Peyer's patch (tissue), 4 donors: ENCODE measurements around the gene IFT57. TPM values are rescaled to one million over a fixed set of nuclear protein-coding genes. Genes with fewer than 3 reads are reported as not detected.

Source experiments
- DNase-seq, 3 donors: peaks; one replicate each; pipeline ENCODE4 v3.0.0-alpha.2; 2017 to 2019
- H3K27ac ChIP-seq, 4 donors: fragments of 200-600 bp; sonication (generic); one replicate each; pipeline ENCODE4 v1.5.1; 2016 to 2019
- H3K27me3 ChIP-seq, 2 donors: fragments of 200-600 bp; sonication (generic); one replicate each; pipeline ENCODE4 v1.5.1; 2019
- H3K36me3 ChIP-seq, 3 donors: fragments of 200-600 bp; sonication (generic); one replicate each; pipeline ENCODE4 v1.5.1; 2016 to 2019
- H3K4me1 ChIP-seq, 4 donors: fragments of 200-600 bp; sonication (generic); one replicate each; pipeline ENCODE4 v1.5.1; 2016 to 2019
- H3K4me3 ChIP-seq, 4 donors: fragments of 200-600 bp; sonication (generic); 1 replicate in 3 of 4; 2 replicates in 1 of 4; pipeline ENCODE4 v1.5.1; 2016 to 2019; ENCODE audit warnings: mild to moderate bottlenecking in 1 of 4
- H3K9me3 ChIP-seq, 4 donors: fragments of 200-600 bp; sonication (generic); one replicate each; pipeline ENCODE4 v1.5.1; 2016 to 2019; ENCODE audit warnings: mild to moderate bottlenecking in 1 of 4
- CTCF ChIP-seq, 6 experiments: fragments of 450-650 bp in 4 of 6; fragments of 200-600 bp in 2 of 6; sonication (generic) in 1 of 6; IDR thresholded peaks; one replicate each; pipeline ENCODE4 v1.5.1; 2017 to 2019; ENCODE audit warnings: antibody characterized with exemption in 6 of 6, mild to moderate bottlenecking in 3 of 6, moderate library complexity in 1 of 6
- POLR2A ChIP-seq, 2 donors: fragments of 450-650 bp; IDR thresholded peaks; one replicate each; pipeline ENCODE4 v1.5.1; 2017; ENCODE audit warnings: antibody characterized with exemption in 2 of 2, mild to moderate bottlenecking in 2 of 2, moderate library complexity in 2 of 2
- total RNA-seq, 4 donors: library from RNA; depleted of rRNA; stranded (reverse); fragments of >200 nt; gene quantifications; one replicate each; pipeline ENCODE4 v1.1.0, GENCODE V29; 2016

The IFT57 gene
- total RNA-seq, 4 donors from 2014 or later: 17.2 to 79.2 (median 38.4) TPM

GRCh38 chr3:108177536-108177935 lies 44.7 kb downstream of the IFT57 start:
- Histone ChIP-seq H3K4me3 (no peak overlapping the region), H3K4me1 (no peaks in the 10 kb centered on the region), H3K27me3 (no peaks in the 10 kb centered on the region), H3K36me3 (no peaks in the 10 kb centered on the region), H3K9me3 (no peaks in the 10 kb centered on the region), H3K27ac (no peak overlapping the region)
- TF ChIP-seq CTCF (IDR thresholded peaks at IDR 0.05) (no peak), POLR2A (IDR thresholded peaks at IDR 0.05) (no peak)
- DNase-seq: no peak

- no peaks in the 10 kb centered on the region for H3K4me1 ChIP-seq
- TF ChIP-seq CTCF (IDR thresholded peaks at IDR 0.05) (no peak), POLR2A (IDR thresholded peaks at IDR 0.05) (no peak)
- no peaks in the 10 kb centered on the region for H3K36me3 ChIP-seq
- H3K27ac ChIP-seq: no peak overlapping the region
- H3K9me3 ChIP-seq: no peaks in the 10 kb centered on the region
- no peaks in the 10 kb centered on the region for H3K27me3 ChIP-seq
- no peak overlapping the region for H3K4me3 ChIP-seq
- no peak for DNase-seq
Observed at GRCh38 chr3:108175352-108175751, 46.9 kb downstream of the IFT57 start.

- H3K4me1 ChIP-seq: no peaks in the 10 kb centered on the region
- no peak for TF ChIP-seq CTCF (IDR thresholded peaks at IDR 0.05)
- TF ChIP-seq POLR2A (IDR thresholded peaks at IDR 0.05): no peak
- no peak for DNase-seq
Observed at GRCh38 chr3:108171106-108171505, 51.1 kb downstream of the IFT57 start.

GRCh38 chr3:108164391-108164790 lies 57.8 kb downstream of the IFT57 start:
- Histone ChIP-seq H3K4me3 (no peak overlapping the region), H3K4me1 (no peaks in the 10 kb centered on the region), H3K36me3 (no peaks in the 10 kb centered on the region), H3K27me3 (no peaks in the 10 kb centered on the region), H3K9me3 (no peaks in the 10 kb centered on the region), H3K27ac (no peak overlapping the region)
- TF ChIP-seq CTCF (IDR thresholded peaks at IDR 0.05) (no peak), POLR2A (IDR thresholded peaks at IDR 0.05) (no peak)
- no peak for DNase-seq

More at GRCh38 chr3:108171106-108171505, 51.1 kb downstream of the IFT57 start:
- no peaks in the 10 kb centered on the region for H3K9me3 ChIP-seq
- no peaks in the 10 kb centered on the region for H3K27me3 ChIP-seq
- no peak overlapping the region for H3K4me3 ChIP-seq
- no peak overlapping the region for H3K27ac ChIP-seq
- no peaks in the 10 kb centered on the region for H3K36me3 ChIP-seq

GRCh38 chr3:108159865-108160264 lies 62.4 kb downstream of the IFT57 start:
- H3K9me3 ChIP-seq: no peaks in the 10 kb centered on the region
- H3K27ac ChIP-seq: no peak overlapping the region
- no peak overlapping the region for H3K4me3 ChIP-seq
- H3K4me1 ChIP-seq: no peaks in the 10 kb centered on the region
- H3K27me3 ChIP-seq: no peaks in the 10 kb centered on the region
- no peak for DNase-seq
- TF ChIP-seq CTCF (IDR thresholded peaks at IDR 0.05) (no peak), POLR2A (IDR thresholded peaks at IDR 0.05) (no peak)
- H3K36me3 ChIP-seq: no peaks in the 10 kb centered on the region

GRCh38 chr3:108159105-108159504 lies 63.1 kb downstream of the IFT57 start:
- TF ChIP-seq CTCF (IDR thresholded peaks at IDR 0.05): no peak
- TF ChIP-seq POLR2A (IDR thresholded peaks at IDR 0.05): no peak
- H3K27ac ChIP-seq: no peak overlapping the region
- no peak for DNase-seq
- no peaks in the 10 kb centered on the region for H3K27me3 ChIP-seq
- no peaks in the 10 kb centered on the region for H3K9me3 ChIP-seq
- H3K36me3 ChIP-seq: no peaks in the 10 kb centered on the region
- no peak overlapping the region for H3K4me3 ChIP-seq
- no peaks in the 10 kb centered on the region for H3K4me1 ChIP-seq
